Panc1 (cell line): Measurements from ENCODE around the gene SNTG2.
"Not testable (repeated sequence)": the region's sequence is repeated elsewhere in the genome, so short reads cannot be mapped to it uniquely, and the experiment has no call there.

ENCODE experiments used
- TCF7L2 ChIP-seq: IDR thresholded peaks from 2 replicates; pipeline ENCODE4 v1.6.1; 2011; ENCODE audit warnings: mild to moderate bottlenecking, low read depth, low read length, inconsistent platforms
- TF ChIP-seq, protein P1 (sequence below): fragments of 450-650 bp; IDR thresholded peaks from 2 replicates; pipeline ENCODE4 v1.5.1; 2017; ENCODE audit warnings: mild to moderate bottlenecking
- TF ChIP-seq, protein P2 (sequence below), 2 experiments: IDR thresholded peaks; 2 replicates each; pipeline ENCODE4 v1.6.1; 2011 to 2012; ENCODE audit warnings: low read depth in 2 of 2, control low read depth in 1 of 2, low read length in 1 of 2, mild to moderate bottlenecking in 1 of 2, moderate library complexity in 1 of 2; ENCODE audit not compliant: insufficient read depth in 1 of 2

DNA sequence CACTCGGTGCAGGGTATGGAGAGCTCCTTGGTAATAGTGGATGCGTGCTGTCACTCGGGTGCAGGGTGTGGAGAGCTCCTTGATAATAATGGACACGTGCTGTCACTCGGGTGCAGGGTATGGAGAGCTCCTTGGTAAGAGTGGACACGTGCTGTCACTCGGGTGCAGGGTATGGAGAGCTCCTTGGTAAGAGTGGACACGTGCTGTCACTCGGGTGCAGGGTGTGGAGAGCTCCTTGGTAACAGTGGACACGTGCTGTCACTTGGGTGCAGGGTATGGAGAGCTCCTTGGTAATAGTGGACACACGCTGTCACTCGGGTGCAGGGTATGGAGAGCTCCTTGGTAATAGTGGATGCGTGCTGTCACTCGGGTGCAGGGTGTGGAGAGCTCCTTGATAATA, 155.7 kb downstream of the SNTG2 start:
- TF ChIP-seq TCF7L2 = not testable (repeated sequence)
- TF ChIP-seq, protein P1, sequence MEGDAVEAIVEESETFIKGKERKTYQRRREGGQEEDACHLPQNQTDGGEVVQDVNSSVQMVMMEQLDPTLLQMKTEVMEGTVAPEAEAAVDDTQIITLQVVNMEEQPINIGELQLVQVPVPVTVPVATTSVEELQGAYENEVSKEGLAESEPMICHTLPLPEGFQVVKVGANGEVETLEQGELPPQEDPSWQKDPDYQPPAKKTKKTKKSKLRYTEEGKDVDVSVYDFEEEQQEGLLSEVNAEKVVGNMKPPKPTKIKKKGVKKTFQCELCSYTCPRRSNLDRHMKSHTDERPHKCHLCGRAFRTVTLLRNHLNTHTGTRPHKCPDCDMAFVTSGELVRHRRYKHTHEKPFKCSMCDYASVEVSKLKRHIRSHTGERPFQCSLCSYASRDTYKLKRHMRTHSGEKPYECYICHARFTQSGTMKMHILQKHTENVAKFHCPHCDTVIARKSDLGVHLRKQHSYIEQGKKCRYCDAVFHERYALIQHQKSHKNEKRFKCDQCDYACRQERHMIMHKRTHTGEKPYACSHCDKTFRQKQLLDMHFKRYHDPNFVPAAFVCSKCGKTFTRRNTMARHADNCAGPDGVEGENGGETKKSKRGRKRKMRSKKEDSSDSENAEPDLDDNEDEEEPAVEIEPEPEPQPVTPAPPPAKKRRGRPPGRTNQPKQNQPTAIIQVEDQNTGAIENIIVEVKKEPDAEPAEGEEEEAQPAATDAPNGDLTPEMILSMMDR = not testable (repeated sequence)
- TF ChIP-seq, protein P2, sequence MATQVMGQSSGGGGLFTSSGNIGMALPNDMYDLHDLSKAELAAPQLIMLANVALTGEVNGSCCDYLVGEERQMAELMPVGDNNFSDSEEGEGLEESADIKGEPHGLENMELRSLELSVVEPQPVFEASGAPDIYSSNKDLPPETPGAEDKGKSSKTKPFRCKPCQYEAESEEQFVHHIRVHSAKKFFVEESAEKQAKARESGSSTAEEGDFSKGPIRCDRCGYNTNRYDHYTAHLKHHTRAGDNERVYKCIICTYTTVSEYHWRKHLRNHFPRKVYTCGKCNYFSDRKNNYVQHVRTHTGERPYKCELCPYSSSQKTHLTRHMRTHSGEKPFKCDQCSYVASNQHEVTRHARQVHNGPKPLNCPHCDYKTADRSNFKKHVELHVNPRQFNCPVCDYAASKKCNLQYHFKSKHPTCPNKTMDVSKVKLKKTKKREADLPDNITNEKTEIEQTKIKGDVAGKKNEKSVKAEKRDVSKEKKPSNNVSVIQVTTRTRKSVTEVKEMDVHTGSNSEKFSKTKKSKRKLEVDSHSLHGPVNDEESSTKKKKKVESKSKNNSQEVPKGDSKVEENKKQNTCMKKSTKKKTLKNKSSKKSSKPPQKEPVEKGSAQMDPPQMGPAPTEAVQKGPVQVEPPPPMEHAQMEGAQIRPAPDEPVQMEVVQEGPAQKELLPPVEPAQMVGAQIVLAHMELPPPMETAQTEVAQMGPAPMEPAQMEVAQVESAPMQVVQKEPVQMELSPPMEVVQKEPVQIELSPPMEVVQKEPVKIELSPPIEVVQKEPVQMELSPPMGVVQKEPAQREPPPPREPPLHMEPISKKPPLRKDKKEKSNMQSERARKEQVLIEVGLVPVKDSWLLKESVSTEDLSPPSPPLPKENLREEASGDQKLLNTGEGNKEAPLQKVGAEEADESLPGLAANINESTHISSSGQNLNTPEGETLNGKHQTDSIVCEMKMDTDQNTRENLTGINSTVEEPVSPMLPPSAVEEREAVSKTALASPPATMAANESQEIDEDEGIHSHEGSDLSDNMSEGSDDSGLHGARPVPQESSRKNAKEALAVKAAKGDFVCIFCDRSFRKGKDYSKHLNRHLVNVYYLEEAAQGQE (IDR thresholded peaks at IDR 0.05; ENCODE audit: insufficient read depth in 1 of 2, low read depth in 2 of 2, low read length in 1 of 2) = not testable (repeated sequence)
